ENCODE measurements around the gene NEURL1B.

DNA sequence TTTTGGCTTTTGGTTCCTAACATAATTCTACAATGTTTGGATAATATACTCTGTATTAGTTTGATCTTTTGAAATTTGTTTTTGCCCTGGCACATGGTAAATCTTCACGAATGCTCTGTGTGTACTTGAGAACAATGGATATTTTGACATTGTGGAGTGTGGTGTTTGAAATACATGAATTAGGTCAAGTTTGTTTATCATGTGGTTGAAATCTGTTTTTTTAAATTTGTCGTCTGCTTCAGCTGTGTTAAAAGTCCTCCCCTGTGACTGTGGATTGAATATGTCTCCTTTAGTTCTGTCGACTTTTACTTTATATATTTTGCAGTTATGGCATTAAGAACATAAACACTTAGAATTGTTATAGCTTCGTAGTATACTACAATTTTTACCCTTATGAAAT, 69.6 kb downstream of the NEURL1B start:
- TF ChIP-seq POLR2AphosphoS5 (IDR thresholded peaks at IDR 0.05), result no peak
- TF ChIP-seq, protein P1, sequence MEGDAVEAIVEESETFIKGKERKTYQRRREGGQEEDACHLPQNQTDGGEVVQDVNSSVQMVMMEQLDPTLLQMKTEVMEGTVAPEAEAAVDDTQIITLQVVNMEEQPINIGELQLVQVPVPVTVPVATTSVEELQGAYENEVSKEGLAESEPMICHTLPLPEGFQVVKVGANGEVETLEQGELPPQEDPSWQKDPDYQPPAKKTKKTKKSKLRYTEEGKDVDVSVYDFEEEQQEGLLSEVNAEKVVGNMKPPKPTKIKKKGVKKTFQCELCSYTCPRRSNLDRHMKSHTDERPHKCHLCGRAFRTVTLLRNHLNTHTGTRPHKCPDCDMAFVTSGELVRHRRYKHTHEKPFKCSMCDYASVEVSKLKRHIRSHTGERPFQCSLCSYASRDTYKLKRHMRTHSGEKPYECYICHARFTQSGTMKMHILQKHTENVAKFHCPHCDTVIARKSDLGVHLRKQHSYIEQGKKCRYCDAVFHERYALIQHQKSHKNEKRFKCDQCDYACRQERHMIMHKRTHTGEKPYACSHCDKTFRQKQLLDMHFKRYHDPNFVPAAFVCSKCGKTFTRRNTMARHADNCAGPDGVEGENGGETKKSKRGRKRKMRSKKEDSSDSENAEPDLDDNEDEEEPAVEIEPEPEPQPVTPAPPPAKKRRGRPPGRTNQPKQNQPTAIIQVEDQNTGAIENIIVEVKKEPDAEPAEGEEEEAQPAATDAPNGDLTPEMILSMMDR (IDR thresholded peaks at IDR 0.05; ENCODE audit: poor library complexity, severe bottlenecking), result no peak
- no peak for TF ChIP-seq EZH2 (IDR thresholded peaks at IDR 0.05; ENCODE audit: borderline replicate concordance, insufficient read depth, low read length, poor library complexity, severe bottlenecking)
- TF ChIP-seq TAF1 (IDR thresholded peaks at IDR 0.05; ENCODE audit: low read depth), result no peak
- no peak for TF ChIP-seq MXI1 (conservative IDR thresholded peaks at IDR 0.05; ENCODE audit: poor library complexity, severe bottlenecking)
- TF ChIP-seq, protein P2, sequence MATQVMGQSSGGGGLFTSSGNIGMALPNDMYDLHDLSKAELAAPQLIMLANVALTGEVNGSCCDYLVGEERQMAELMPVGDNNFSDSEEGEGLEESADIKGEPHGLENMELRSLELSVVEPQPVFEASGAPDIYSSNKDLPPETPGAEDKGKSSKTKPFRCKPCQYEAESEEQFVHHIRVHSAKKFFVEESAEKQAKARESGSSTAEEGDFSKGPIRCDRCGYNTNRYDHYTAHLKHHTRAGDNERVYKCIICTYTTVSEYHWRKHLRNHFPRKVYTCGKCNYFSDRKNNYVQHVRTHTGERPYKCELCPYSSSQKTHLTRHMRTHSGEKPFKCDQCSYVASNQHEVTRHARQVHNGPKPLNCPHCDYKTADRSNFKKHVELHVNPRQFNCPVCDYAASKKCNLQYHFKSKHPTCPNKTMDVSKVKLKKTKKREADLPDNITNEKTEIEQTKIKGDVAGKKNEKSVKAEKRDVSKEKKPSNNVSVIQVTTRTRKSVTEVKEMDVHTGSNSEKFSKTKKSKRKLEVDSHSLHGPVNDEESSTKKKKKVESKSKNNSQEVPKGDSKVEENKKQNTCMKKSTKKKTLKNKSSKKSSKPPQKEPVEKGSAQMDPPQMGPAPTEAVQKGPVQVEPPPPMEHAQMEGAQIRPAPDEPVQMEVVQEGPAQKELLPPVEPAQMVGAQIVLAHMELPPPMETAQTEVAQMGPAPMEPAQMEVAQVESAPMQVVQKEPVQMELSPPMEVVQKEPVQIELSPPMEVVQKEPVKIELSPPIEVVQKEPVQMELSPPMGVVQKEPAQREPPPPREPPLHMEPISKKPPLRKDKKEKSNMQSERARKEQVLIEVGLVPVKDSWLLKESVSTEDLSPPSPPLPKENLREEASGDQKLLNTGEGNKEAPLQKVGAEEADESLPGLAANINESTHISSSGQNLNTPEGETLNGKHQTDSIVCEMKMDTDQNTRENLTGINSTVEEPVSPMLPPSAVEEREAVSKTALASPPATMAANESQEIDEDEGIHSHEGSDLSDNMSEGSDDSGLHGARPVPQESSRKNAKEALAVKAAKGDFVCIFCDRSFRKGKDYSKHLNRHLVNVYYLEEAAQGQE (IDR thresholded peaks at IDR 0.05; ENCODE audit: borderline replicate concordance), result no peak
